SJSA1 (cell line): Measurements from ENCODE around the gene GALNT10. TPM values are rescaled to one million over a fixed set of nuclear protein-coding genes. Genes with fewer than 3 reads are reported as not detected.
A peak's percentile ranks its signal among the peaks of the same experiment; 100 is the strongest.

Experiments
- DNase-seq, 2 experiments: peaks; one replicate each; pipeline ENCODE4 v3.0.0-alpha.2; 2015 to 2020; ENCODE audit warnings: low spot score in 2 of 2, low read depth in 1 of 2
- H3K27ac ChIP-seq: fragments of 250-450 bp; sonication (Bioruptor Pico); 2 replicates; pipeline ENCODE4 v1.5.1; 2020; ENCODE audit warnings: mild to moderate bottlenecking, moderate library complexity
- H3K27me3 ChIP-seq: fragments of 250-450 bp; sonication (Bioruptor Pico); replicated peaks from 2 replicates; pipeline ENCODE4 v1.5.1; 2020; ENCODE audit warnings: mild to moderate bottlenecking, moderate library complexity
- H3K36me3 ChIP-seq: fragments of 250-450 bp; sonication (Bioruptor Pico); 2 replicates; pipeline ENCODE4 v1.5.1; 2020; ENCODE audit warnings: mild to moderate bottlenecking
- H3K4me1 ChIP-seq: fragments of 250-450 bp; sonication (Bioruptor Pico); replicated peaks from 2 replicates; pipeline ENCODE4 v1.6.1; 2021; ENCODE audit warnings: mild to moderate bottlenecking
- H3K4me3 ChIP-seq: fragments of 250-450 bp; sonication (Bioruptor Pico); 2 replicates; pipeline ENCODE4 v1.5.1; 2020; ENCODE audit warnings: mild to moderate bottlenecking
- H3K9me3 ChIP-seq: fragments of 250-450 bp; sonication (Bioruptor Pico); replicated peaks from 2 replicates; pipeline ENCODE4 v1.5.1; 2020; ENCODE audit warnings: mild to moderate bottlenecking
- total RNA-seq: library from RNA; depleted of rRNA; stranded (reverse); fragments of >200 nt; shearing (Covaris generic); gene quantifications from 2 replicates; pipeline ENCODE4 v1.2.3, GENCODE V29; 2014

The GALNT10 gene
- total RNA-seq, 1 experiment from 2014 or later, result 61.9 TPM

- DNase-seq, result peak; percentile 72
- no peak overlapping the region for H3K4me3 ChIP-seq
- no peaks in the 10 kb centered on the region for H3K9me3 ChIP-seq
- peaks cover 48% of the 10 kb centered on the region for H3K4me1 ChIP-seq
- no peaks in the 10 kb centered on the region for H3K27me3 ChIP-seq
- peak overlapping the region; percentile 19 for H3K27ac ChIP-seq
- no peaks in the 10 kb centered on the region for H3K36me3 ChIP-seq
These were observed 86.4 kb downstream of the GALNT10 start for GRCh38 chr5:154276973-154277331.

DNA sequence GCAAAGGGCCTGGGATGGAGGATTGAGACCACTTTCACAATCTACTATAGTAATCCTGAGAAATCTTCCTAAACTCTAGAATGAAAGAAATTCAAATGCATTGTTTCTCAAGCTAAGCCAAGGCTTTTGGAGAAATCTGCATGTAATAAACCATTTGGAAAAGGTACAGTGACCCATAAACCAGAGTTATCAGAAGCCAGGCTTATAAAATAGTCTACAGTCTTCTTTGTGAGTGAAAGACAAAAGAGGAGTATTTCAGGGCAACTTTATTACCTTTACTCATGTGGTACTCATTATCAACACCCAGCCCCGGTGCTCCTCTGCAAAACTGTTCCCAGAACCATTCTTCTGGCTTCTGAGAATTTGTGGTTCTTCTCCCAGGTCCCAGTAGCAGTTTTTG, 87.0 kb downstream of the GALNT10 start:
- Histone ChIP-seq H3K27ac (peak overlapping the region; percentile 19), H3K4me3 (no peak overlapping the region), H3K36me3 (no peaks in the 10 kb centered on the region), H3K4me1 (peaks cover 46% of the 10 kb centered on the region), H3K27me3 (no peaks in the 10 kb centered on the region), H3K9me3 (no peaks in the 10 kb centered on the region)
- peak in 1 of 2 experiments; percentile 25 for DNase-seq

- peak overlapping the region; percentile 19 for H3K27ac ChIP-seq
- peak in 1 of 2 experiments; percentile 55 for DNase-seq
These were observed 87.7 kb downstream of the GALNT10 start for GRCh38 chr5:154278186-154278585.

DNA sequence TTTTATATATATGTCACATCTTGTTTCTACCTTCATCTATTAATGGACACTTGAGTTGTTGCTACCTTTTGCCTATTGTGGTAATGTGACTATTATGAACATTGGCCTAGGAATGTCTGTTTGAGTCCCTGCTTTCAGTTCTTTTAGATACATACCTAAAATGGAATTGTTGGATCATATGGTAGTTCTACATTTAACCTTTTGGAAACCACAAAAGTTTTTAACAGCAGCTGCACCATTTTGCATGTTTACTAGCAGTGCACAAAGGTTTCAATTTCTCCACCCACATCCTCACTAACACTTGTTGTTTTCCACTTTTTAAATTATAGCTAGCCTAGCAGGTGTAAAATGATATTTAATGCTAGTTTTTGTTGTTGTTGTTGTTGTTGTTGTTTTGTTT, 88.4 kb downstream of the GALNT10 start:
- no peak for DNase-seq
- Histone ChIP-seq H3K4me3 (no peak overlapping the region), H3K27ac (no peak overlapping the region), H3K9me3 (no peaks in the 10 kb centered on the region), H3K27me3 (no peaks in the 10 kb centered on the region), H3K36me3 (no peaks in the 10 kb centered on the region), H3K4me1 (peaks cover 38% of the 10 kb centered on the region)

More at GRCh38 chr5:154278186-154278585, 87.7 kb downstream of the GALNT10 start:
- Histone ChIP-seq H3K4me1 (peaks cover 39% of the 10 kb centered on the region), H3K9me3 (no peaks in the 10 kb centered on the region), H3K27me3 (no peaks in the 10 kb centered on the region), H3K4me3 (no peak overlapping the region), H3K36me3 (no peaks in the 10 kb centered on the region)

DNA sequence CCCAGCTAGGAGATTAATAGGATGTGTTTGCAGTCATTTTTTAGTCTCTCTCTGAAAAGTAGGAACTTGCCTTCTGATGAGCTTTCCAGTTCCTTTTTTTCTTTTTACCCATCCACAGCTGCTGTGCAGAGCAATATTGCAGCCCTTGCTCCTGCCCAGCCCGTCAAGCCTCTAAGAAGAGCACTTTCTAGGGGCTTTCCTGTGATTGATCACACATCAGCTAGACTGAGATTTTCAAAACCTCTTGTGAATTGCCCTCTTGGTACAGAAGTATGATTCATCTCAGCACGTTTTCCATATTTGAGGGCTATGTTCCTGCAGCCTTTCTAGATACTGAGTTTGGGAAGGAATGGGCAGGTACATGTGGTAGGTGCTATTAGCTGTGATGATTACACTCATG, 93.9 kb downstream of the GALNT10 start:
- Histone ChIP-seq H3K4me3 (no peak overlapping the region), H3K27ac (no peak overlapping the region), H3K27me3 (no peaks in the 10 kb centered on the region), H3K36me3 (0 out of 2 replicates have a peak, but pooled peaks cover 3% of the 10 kb centered on the region), H3K9me3 (no peaks in the 10 kb centered on the region), H3K4me1 (peaks cover 40% of the 10 kb centered on the region)
- DNase-seq, result no peak

- H3K27ac ChIP-seq, result peak overlapping the region; percentile 59
- peaks cover 40% of the 10 kb centered on the region for H3K4me1 ChIP-seq
- peak in 1 of 2 experiments; percentile 64 for DNase-seq
- no peaks in the 10 kb centered on the region for H3K27me3 ChIP-seq
- 0 out of 2 replicates have a peak, but pooled peaks cover 5% of the 10 kb centered on the region for H3K36me3 ChIP-seq
- no peaks in the 10 kb centered on the region for H3K9me3 ChIP-seq
- H3K4me3 ChIP-seq, result no peak overlapping the region
These were observed 95.3 kb downstream of the GALNT10 start for GRCh38 chr5:154285661-154286408.

GRCh38 chr5:154286557-154286956, 96.0 kb downstream of the GALNT10 start:
- 0 out of 2 replicates have a peak, but pooled peaks cover 5% of the 10 kb centered on the region for H3K36me3 ChIP-seq
- H3K4me3 ChIP-seq, result no peak overlapping the region

DNA sequence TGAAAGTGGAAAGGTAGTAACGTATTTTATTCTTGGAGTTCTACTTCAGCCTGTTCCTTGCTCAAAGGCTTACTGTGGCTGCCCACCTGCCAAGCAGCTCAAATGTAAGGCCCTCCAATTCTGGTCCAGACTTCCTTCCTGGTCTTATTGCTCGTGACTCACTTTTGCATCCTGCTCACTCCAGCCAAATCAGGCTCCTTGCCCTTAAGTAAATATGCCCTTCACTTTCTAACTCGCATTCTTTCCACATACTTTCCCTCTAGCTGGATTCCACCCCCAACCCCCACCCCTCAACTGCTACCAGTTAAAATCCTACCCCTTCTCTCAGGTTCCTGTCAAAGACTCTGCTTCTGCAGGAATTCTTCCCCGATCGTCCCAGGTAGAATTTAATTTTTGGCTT, 96.6 kb downstream of the GALNT10 start:
- Histone ChIP-seq H3K9me3 (no peaks in the 10 kb centered on the region), H3K27ac (peak overlapping the region; percentile 59), H3K27me3 (no peaks in the 10 kb centered on the region), H3K4me3 (no peak overlapping the region), H3K4me1 (peaks cover 40% of the 10 kb centered on the region), H3K36me3 (0 out of 2 replicates have a peak, but pooled peaks cover 5% of the 10 kb centered on the region)
- DNase-seq, result peak; percentile 78 to 87

More at GRCh38 chr5:154286557-154286956, 96.0 kb downstream of the GALNT10 start:
- H3K27me3 ChIP-seq, result no peaks in the 10 kb centered on the region
- peak overlapping the region; percentile 59 for H3K27ac ChIP-seq
- no peaks in the 10 kb centered on the region for H3K9me3 ChIP-seq
- H3K4me1 ChIP-seq, result peaks cover 40% of the 10 kb centered on the region
- no peak for DNase-seq

DNA sequence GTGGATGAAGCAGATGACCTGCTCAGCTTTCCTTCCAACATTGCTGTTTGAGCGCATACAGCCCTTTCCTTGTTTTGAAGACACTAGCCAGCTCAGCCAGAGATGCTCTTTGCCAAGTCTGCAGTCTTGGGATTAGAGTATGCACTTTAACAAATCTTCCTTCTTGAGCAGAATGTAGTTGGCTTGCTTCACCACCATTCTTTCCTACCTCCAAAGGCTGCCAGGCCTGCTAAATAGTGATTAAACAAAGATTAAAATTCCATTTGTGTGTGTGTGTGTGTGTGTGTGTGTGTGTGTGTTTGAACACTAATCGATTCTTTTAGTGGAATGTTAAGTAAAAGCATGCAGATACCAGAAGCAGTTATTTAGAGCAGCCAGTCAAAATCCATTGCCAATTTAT, 97.6 kb downstream of the GALNT10 start:
- Histone ChIP-seq H3K4me3 (no peak overlapping the region), H3K4me1 (peaks cover 40% of the 10 kb centered on the region), H3K9me3 (no peaks in the 10 kb centered on the region), H3K27me3 (no peaks in the 10 kb centered on the region), H3K27ac (no peak overlapping the region; the same call in 1 of the 2 replicates), H3K36me3 (0 out of 2 replicates have a peak, but pooled peaks cover 9% of the 10 kb centered on the region)
- no peak for DNase-seq

DNA sequence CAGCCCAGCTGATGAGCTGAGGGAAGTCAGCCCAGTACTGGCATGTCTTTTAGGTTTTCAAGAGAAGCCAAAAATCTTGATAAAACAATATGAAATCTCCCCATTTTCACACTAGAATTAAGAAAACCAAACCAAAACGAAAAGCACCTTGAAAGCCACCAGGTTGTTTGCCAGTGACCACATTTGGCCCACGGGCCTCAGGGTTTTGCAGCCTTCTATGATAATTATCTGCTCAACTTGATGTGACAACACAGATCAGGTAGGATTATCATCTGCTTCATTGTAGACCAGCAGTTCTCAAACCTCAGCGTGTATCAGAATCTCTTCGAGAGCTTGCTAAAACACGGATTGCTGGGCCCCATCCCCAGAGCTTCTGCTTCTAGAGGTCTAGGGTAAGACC, 101.4 kb downstream of the GALNT10 start:
- Histone ChIP-seq H3K4me1 (peaks cover 24% of the 10 kb centered on the region), H3K4me3 (no peak overlapping the region), H3K27me3 (no peaks in the 10 kb centered on the region), H3K36me3 (peaks cover 40% of the 10 kb centered on the region), H3K9me3 (0 out of 2 replicates have a peak, but pooled peaks cover 3% of the 10 kb centered on the region), H3K27ac (no peak overlapping the region)
- DNase-seq, result peak in 1 of 2 experiments; percentile 33

- Histone ChIP-seq H3K9me3 (0 out of 2 replicates have a peak, but pooled peaks cover 3% of the 10 kb centered on the region), H3K4me3 (no peak overlapping the region), H3K36me3 (peaks cover 53% of the 10 kb centered on the region), H3K4me1 (peaks cover 11% of the 10 kb centered on the region), H3K27me3 (no peaks in the 10 kb centered on the region), H3K27ac (no peak overlapping the region)
- peak in 1 of 2 experiments; percentile 33 for DNase-seq
These were observed 102.7 kb downstream of the GALNT10 start for GRCh38 chr5:154293219-154293618.

DNA sequence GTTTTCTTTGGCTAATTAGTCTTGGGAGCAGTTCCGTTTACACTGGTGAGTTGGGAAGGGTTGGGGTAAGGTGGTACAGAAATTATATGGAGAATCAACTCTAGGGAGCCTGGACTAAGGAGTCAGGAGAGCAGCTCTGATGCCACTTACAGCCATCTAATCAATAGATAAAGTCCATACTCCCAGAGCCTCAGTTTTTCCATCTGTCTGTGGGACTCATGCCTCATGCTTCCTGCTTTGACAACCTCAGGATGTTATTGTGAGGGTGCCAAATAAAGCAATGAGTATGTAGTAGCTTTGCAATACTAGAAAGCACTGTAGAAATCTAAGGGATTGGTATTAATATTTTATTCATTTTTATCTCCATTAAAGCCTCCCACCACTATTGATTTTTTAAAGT, 105.0 kb downstream of the GALNT10 start:
- DNase-seq, result peak in 1 of 2 experiments; percentile 3
- Histone ChIP-seq H3K36me3 (peaks cover 64% of the 10 kb centered on the region), H3K4me3 (no peak overlapping the region), H3K9me3 (0 out of 2 replicates have a peak, but pooled peaks cover 3% of the 10 kb centered on the region), H3K27ac (no peak overlapping the region), H3K27me3 (no peaks in the 10 kb centered on the region), H3K4me1 (0 out of 2 replicates have a peak, but pooled peaks cover 8% of the 10 kb centered on the region)

DNA sequence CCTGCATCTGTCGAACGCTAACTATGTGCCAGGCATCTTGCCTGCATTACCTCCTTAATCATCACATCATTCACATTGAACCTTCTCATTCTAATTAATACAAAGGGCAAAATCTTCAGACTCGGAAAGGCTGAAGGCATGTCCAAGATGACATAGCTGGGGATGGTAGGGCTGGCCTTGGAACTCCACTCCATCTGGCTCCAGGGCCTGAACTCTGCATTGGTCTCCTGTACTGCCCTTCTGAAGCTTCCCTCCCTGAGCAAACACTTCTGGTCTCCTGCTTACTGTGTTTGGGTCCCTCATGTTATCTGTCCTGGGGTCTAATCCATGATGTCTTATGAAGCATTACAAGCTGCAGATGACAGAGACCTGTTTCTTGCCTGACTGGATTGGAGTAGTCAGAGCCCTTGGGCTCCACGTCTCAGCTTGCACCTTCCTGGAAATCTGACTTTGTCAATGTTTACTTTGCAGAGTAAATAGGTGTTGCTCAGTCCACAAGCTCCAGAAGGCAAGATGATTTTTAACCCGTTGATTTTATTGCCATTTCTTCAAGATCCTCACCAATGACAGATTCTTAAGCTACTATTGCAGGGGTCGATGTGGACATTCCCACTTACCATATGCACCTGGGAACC, 106.1 kb downstream of the GALNT10 start:
- Histone ChIP-seq H3K27ac (no peak overlapping the region), H3K9me3 (0 out of 2 replicates have a peak, but pooled peaks cover 3% of the 10 kb centered on the region), H3K4me3 (no peak overlapping the region), H3K27me3 (no peaks in the 10 kb centered on the region), H3K4me1 (0 out of 2 replicates have a peak, but pooled peaks cover 8% of the 10 kb centered on the region), H3K36me3 (peaks cover 71% of the 10 kb centered on the region)
- peak in 1 of 2 experiments; percentile 20 for DNase-seq

- Histone ChIP-seq H3K9me3 (0 out of 2 replicates have a peak, but pooled peaks cover 3% of the 10 kb centered on the region), H3K4me3 (no peak overlapping the region), H3K36me3 (peaks cover 81% of the 10 kb centered on the region), H3K27ac (no peak overlapping the region), H3K27me3 (no peaks in the 10 kb centered on the region), H3K4me1 (0 out of 2 replicates have a peak, but pooled peaks cover 8% of the 10 kb centered on the region)
- DNase-seq, result peak in 1 of 2 experiments; percentile 8
These were observed 107.5 kb downstream of the GALNT10 start for GRCh38 chr5:154298065-154298464.
